ENCODE results near the gene UHRF1. TPM values are rescaled to one million over a fixed set of nuclear protein-coding genes. Genes with fewer than 3 reads are reported as not detected.

The UHRF1 gene
- total and polyA plus RNA-seq, 2 of the 13 experiments (the other 11 are each of a cell fraction or from before 2014, with no cell fraction given) = 6.8 to 78.4 TPM

DNA sequence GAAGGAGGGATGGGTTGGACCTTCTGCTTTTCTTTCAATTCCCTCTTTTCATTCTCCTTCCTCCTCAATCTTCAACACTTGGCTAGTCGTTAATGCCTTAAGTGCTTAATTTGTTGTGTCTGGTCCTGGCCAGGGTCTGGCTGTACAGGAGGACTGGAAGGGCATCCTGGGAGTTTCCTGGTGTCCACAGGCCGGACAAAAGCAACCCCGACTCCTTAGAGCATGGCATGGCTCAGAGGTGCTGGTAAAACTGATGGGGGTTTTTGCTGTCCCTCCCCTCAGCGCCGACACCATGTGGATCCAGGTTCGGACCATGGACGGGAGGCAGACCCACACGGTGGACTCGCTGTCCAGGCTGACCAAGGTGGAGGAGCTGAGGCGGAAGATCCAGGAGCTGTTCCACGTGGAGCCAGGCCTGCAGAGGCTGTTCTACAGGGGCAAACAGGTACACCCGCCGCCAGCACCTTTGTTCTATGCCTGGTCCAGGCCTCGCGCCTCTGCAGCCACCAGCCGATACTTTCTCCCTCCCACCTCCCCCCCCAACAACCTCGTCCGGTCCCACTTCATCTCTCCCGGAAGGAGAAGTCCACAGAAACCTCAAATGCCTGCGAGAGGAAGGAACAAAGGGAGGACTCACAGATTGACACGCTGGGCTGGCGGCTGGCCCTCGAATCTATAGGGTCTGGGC is 1.4 kb downstream of the UHRF1 start (continued):
- TF ChIP-seq LBX2 (CRISPR knock-in tag; IDR thresholded peaks at IDR 0.05; ENCODE audit: borderline replicate concordance) = no peak
- no peak for TF ChIP-seq FOXK1 (CRISPR knock-in tag; IDR thresholded peaks at IDR 0.05; ENCODE audit: borderline replicate concordance, low read depth)
- TF ChIP-seq TBX2 (CRISPR knock-in tag; IDR thresholded peaks at IDR 0.05; ENCODE audit: borderline replicate concordance) = 0 out of 2 replicates have a peak, but pooled peaks have one; percentile 33
- TF ChIP-seq ZNF609 (CRISPR knock-in tag; IDR thresholded peaks at IDR 0.05; ENCODE audit: borderline replicate concordance) = no peak
- TF ChIP-seq, protein P1, sequence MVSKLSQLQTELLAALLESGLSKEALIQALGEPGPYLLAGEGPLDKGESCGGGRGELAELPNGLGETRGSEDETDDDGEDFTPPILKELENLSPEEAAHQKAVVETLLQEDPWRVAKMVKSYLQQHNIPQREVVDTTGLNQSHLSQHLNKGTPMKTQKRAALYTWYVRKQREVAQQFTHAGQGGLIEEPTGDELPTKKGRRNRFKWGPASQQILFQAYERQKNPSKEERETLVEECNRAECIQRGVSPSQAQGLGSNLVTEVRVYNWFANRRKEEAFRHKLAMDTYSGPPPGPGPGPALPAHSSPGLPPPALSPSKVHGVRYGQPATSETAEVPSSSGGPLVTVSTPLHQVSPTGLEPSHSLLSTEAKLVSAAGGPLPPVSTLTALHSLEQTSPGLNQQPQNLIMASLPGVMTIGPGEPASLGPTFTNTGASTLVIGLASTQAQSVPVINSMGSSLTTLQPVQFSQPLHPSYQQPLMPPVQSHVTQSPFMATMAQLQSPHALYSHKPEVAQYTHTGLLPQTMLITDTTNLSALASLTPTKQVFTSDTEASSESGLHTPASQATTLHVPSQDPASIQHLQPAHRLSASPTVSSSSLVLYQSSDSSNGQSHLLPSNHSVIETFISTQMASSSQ (IDR thresholded peaks at IDR 0.05; ENCODE audit: low read depth) = no peak
- TF ChIP-seq, protein P1 (CRISPR knock-in tag; IDR thresholded peaks at IDR 0.05; ENCODE audit: borderline replicate concordance) = no peak
- TF ChIP-seq ZC3H13 (CRISPR knock-in tag; IDR thresholded peaks at IDR 0.05) = no peak
- TF ChIP-seq ZBTB7A (CRISPR knock-in tag; IDR thresholded peaks at IDR 0.05) = 0 out of 2 replicates have a peak, but pooled peaks have one; percentile 36
- no peak for TF ChIP-seq IRX3 (CRISPR knock-in tag; IDR thresholded peaks at IDR 0.05; ENCODE audit: borderline replicate concordance, low read depth)
- TF ChIP-seq AGO2 (optimal IDR thresholded peaks at IDR 0.05; ENCODE audit: low read depth, low read length) = peak; percentile 20
- no peak for TF ChIP-seq MAZ (IDR thresholded peaks at IDR 0.05; ENCODE audit: borderline replicate concordance, low read depth, low read length)
- 0 out of 2 replicates have a peak, but pooled peaks have one; percentile 19 for TF ChIP-seq MAZ (CRISPR knock-in tag; IDR thresholded peaks at IDR 0.05; ENCODE audit: low read depth)
- no peak for TF ChIP-seq RAD21 (CRISPR knock-in tag; IDR thresholded peaks at IDR 0.05)
- 0 out of 2 replicates have a peak, but pooled peaks have one; percentile 13 for TF ChIP-seq MEIS1 (CRISPR knock-in tag; IDR thresholded peaks at IDR 0.05; ENCODE audit: borderline replicate concordance)
- no peak for TF ChIP-seq SRF (IDR thresholded peaks at IDR 0.05; ENCODE audit: low read depth, low read length)
- TF ChIP-seq SMAD3 (CRISPR knock-in tag; IDR thresholded peaks at IDR 0.05) = no peak
- no peak for TF ChIP-seq ZBTB42 (CRISPR knock-in tag; IDR thresholded peaks at IDR 0.05)
- TF ChIP-seq ZFY (CRISPR knock-in tag; IDR thresholded peaks at IDR 0.05) = peak; percentile 48
- peak; percentile 37; the same call in 1 of the 2 replicates for TF ChIP-seq ZFX (CRISPR knock-in tag; IDR thresholded peaks at IDR 0.05; ENCODE audit: low read depth)
- TF ChIP-seq SIX4 (CRISPR knock-in tag; IDR thresholded peaks at IDR 0.05) = no peak
